DMS153 treated with DMSO at 0.1 percent for 48 hours (cell line): ENCODE measurements around the gene SUPT16H.
"Not testable (repeated sequence)": the region's sequence is repeated elsewhere in the genome, so short reads cannot be mapped to it uniquely, and the experiment has no call there.

Experiments used
- DNase-seq: peaks from one replicate; lab custom pipeline; 2025; ENCODE audit not compliant: unreplicated experiment; lab: John Stamatoyannopoulos, UW

SUPT16H gene

GRCh38 chr14:21307637-21308036, 76.2 kb downstream of the SUPT16H start:
- no peak for DNase-seq

GRCh38 chr14:21302836-21303140, 81.0 kb downstream of the SUPT16H start:
- not testable (repeated sequence) for DNase-seq

- DNase-seq: no peak
These were observed 81.6 kb downstream of the SUPT16H start for GRCh38 chr14:21302013-21302835.
